Activated CD4-positive, alpha-beta T cell treated with anti-CD3 and anti-CD28 coated beads, Interleukin-2, amount 10 ng/mL, durations not matched to agents 7 days and 5 days (primary cell): ENCODE results near the gene ESD. TPM values are rescaled to one million over a fixed set of nuclear protein-coding genes. Genes with fewer than 3 reads are reported as not detected.

Source experiments
- CTCF ChIA-PET: fragments of 350-600 bp; sonication (Branson Sonifier 250); formaldehyde crosslinking; loops from one replicate; lab custom pipeline; 2021; ENCODE audit warnings: antibody characterized with exemption; lab: Charles Lee
- POLR2A ChIA-PET: fragments of 350-600 bp; sonication (Branson Sonifier 250); formaldehyde crosslinking; loops from one replicate; lab custom pipeline; 2021; ENCODE audit warnings: antibody characterized with exemption; lab: Charles Lee
- DNase-seq: peaks from one replicate; pipeline ENCODE4 v3.0.0-alpha.2; 2020
- H3K27ac Mint-ChIP-seq: one replicate; pipeline ENCODE4 v1.8.0; 2021; ENCODE audit warnings: mild to moderate bottlenecking, moderate library complexity, mixed read lengths
- H3K27me3 Mint-ChIP-seq: one replicate; pipeline ENCODE4 v1.8.0; 2021; ENCODE audit warnings: mixed read lengths
- H3K36me3 Mint-ChIP-seq: one replicate; pipeline ENCODE4 v1.8.0; 2021; ENCODE audit warnings: low read depth, mixed read lengths
- H3K4me1 Mint-ChIP-seq: one replicate; pipeline ENCODE4 v1.8.0; 2021; ENCODE audit warnings: mixed read lengths
- H3K4me3 Mint-ChIP-seq: one replicate; pipeline ENCODE4 v1.8.0; 2021; ENCODE audit warnings: mild to moderate bottlenecking, moderate library complexity, mixed read lengths
- H3K9me3 Mint-ChIP-seq: one replicate; pipeline ENCODE4 v1.8.0; 2021; ENCODE audit warnings: mixed read lengths
- total RNA-seq, 2 experiments: library from RNA; stranded (reverse); gene quantifications; one replicate each; pipeline ENCODE4 v1.2.3, GENCODE V29; 2021

ESD gene
- total RNA-seq, 2 experiments from 2014 or later: 94.7 to 109 TPM

DNA sequence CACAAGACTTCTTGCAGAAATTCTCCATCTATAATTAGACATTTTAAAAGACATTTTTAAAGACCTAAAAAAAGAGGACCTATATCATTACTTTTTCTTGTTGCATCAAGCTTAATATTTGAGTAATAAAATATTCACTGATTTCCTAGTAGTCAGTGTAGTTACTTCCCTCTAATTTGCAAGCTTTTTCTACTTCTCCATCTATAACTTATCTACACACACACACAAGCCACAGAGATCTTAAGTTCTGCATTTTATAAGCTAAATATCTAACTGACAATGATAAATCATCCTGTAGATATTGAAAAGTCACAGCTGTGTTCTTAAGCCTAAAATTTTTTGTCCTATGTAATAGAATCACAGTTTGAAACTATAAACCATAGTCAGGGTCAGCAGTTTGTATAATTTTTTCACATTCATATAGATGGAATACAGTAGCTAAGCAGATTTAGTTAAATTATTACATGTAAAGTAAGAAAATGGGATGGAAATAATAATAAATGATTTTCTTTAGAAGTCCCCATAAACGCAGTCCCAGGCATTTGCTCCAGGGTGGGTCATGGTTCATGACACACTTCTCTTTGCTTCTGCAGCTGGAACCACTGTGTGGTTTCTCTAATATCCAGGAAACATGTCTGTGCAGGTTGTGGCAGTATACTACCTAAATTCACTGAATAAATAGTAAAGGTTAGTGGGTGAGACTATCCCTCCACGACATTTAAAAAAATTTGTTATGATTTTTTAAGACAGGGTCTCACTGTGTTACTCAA lies 60.2 kb downstream of the ESD start:
- H3K27me3 Mint-ChIP-seq: no peaks in the 10 kb centered on the region

DNA sequence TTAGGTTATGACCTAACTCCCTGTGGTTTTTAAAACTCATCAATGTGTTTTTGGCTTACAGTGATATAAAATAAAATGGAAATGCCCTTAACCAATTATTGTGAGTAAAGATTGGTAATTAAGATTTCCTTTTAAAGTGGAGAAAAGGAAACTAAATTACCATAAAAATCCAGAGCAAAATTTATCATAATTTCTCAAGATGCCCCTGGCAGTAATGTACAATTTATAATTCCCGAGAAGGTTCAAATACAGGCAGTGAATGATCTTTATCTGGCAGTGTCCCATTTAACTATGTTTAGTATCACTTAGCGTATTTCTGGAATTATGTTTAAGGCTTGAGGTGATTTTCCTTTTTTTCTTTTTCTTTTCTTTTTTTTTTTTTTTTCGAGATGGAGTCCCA lies 61.5 kb downstream of the ESD start:
- H3K4me3 Mint-ChIP-seq: no peak overlapping the region
- H3K9me3 Mint-ChIP-seq: no peaks in the 10 kb centered on the region
- ChIA-PET CTCF (interaction anchor here (0.7 to 1.0 kb wide), 2 partner anchors 17 to 36 kb away, joined by 3 read pairs; no protein-coding TSS in a partner anchor), POLR2A (no interaction called here)
- H3K4me1 Mint-ChIP-seq: no peaks in the 10 kb centered on the region
- DNase-seq: no peak
- H3K27ac Mint-ChIP-seq: no peak overlapping the region
- H3K36me3 Mint-ChIP-seq: peaks cover 20% of the 10 kb centered on the region
- no peaks in the 10 kb centered on the region for H3K27me3 Mint-ChIP-seq

More for the DNA sequence above, 60.2 kb downstream of the ESD start:
- Mint-ChIP-seq H3K4me3 (no peak overlapping the region), H3K36me3 (peaks cover 18% of the 10 kb centered on the region), H3K4me1 (no peaks in the 10 kb centered on the region), H3K27ac (no peak overlapping the region), H3K9me3 (no peaks in the 10 kb centered on the region)
- POLR2A ChIA-PET: no interaction called here
- no peak for DNase-seq
- CTCF ChIA-PET: no interaction called here

DNA sequence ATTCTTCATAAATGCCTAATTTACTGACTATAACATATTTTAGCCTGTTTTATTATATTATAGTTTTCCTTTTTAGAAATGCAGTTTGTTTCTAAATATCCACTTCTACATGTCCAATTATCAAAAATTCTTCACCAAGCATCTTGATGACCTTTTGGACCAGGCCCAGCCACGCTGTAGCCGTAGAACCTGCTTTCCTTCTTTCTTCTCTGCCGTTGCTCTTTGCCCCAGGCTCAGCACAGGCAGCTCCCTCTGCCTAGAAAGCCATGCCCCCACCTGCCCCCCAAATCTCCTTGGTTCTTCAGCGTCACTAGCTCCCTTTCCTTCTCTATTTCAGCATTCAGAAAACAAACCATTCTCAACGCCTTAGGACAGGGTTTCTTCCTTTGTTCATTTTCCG lies 65.4 kb downstream of the ESD start:
- peaks cover 47% of the 10 kb centered on the region for H3K36me3 Mint-ChIP-seq
- peaks cover 9% of the 10 kb centered on the region for H3K4me1 Mint-ChIP-seq
- H3K27me3 Mint-ChIP-seq: no peaks in the 10 kb centered on the region
- H3K9me3 Mint-ChIP-seq: no peaks in the 10 kb centered on the region
- ChIA-PET CTCF (no interaction called here), POLR2A (no interaction called here)
- no peak overlapping the region for H3K4me3 Mint-ChIP-seq
- DNase-seq: no peak
- no peak overlapping the region for H3K27ac Mint-ChIP-seq

DNA sequence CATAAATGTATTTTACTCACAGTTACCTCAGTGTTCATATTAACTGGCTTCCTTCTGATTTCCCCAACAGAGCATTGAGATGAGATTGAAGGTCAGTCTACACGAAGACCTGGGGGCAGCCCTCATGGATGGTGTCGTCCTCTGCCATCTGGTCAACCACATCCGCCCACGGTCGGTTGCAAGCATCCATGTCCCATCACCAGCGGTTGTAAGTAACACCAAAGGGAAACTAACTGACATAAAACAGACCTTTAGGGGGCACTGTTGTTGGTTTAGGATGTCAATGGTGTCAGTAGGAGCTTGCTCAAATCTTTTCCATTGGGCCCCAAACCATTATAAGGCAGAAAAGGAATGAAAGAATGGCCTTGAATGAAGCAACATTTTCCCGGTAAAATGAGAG lies 68.2 kb downstream of the ESD start:
- no peak for DNase-seq
- no peak overlapping the region for H3K27ac Mint-ChIP-seq

DNA sequence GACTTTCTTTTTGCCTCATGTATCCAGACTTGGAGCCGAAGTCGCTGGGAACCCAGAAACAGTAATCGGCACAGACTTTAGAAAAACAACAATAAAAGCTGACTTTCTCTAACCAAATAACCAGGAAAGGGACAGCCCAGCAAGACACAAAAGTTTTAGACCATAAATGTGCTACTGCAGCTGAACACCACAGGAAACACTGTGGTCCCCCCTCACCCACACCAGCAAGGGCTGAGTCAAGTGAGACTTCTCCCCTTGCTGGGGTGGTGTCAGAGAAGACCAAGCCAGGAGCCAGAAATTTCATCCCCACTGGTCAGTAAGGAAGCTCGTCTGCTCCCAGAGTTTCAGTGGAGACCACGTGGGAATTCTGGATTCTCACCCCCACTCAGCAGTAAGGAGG lies 70.6 kb downstream of the ESD start:
- POLR2A ChIA-PET: no interaction called here
- no peak overlapping the region for H3K4me3 Mint-ChIP-seq
- no peaks in the 10 kb centered on the region for H3K9me3 Mint-ChIP-seq

More for the DNA sequence above, 68.2 kb downstream of the ESD start:
- no peaks in the 10 kb centered on the region for H3K9me3 Mint-ChIP-seq
- peaks cover 20% of the 10 kb centered on the region for H3K4me1 Mint-ChIP-seq
- H3K36me3 Mint-ChIP-seq: peaks cover 60% of the 10 kb centered on the region
- CTCF ChIA-PET: interaction anchor here (1.2 kb wide), 1 partner anchor 12 kb away, joined by 3 read pairs; no protein-coding TSS in a partner anchor
- POLR2A ChIA-PET: no interaction called here
- no peak overlapping the region for H3K4me3 Mint-ChIP-seq
- no peaks in the 10 kb centered on the region for H3K27me3 Mint-ChIP-seq

More for the DNA sequence above, 70.6 kb downstream of the ESD start:
- no peak overlapping the region for H3K27ac Mint-ChIP-seq
- no peak for DNase-seq
- H3K36me3 Mint-ChIP-seq: peaks cover 56% of the 10 kb centered on the region
- no peaks in the 10 kb centered on the region for H3K27me3 Mint-ChIP-seq
- peaks cover 20% of the 10 kb centered on the region for H3K4me1 Mint-ChIP-seq
- CTCF ChIA-PET: interaction anchor here (1.1 kb wide), 1 partner anchor 25 kb away, joined by 3 read pairs; no protein-coding TSS in a partner anchor

Other genes starting within 250 kb of the ESD start
- 10 to 100 TPM; 17.4 to 18.2 TPM for gene LRCH1, start 244.0 kb downstream of the ESD start, total RNA-seq
- not detected for gene HTR2A, start 99.9 kb upstream of the ESD start, total RNA-seq